ENCODE results near the gene TP53TG3F.
"Not testable (repeated sequence)": the region's sequence is repeated elsewhere in the genome, so short reads cannot be mapped to it uniquely, and the experiment has no call there.

Gene TP53TG3F, protein sequence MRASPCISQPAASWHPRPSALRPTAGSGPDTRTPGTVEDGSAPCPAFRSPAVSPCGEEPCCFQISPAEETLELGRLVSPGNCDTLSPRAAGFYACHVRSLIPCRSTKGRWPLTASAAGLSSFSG

DNA sequence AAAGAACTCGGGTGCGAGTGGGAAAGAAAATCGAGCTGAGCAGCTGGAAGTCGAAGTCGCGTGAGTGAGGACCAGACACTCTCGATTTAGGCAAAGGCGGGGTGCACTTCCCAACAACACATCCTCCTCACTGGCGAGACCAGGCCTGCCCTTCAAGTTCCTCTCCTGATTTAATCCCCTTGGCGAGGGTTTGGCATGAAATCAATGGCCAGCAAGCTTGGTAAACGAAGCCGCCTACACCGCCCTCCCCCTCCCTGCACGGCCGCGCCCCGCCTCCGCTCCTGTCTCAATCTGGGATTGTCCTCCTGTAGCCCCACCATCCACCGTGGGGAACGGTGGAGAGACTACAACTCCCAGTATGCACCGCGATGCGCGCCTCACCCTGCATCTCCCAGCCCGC is at the start of gene TP53TG3F:
TSS of gene TP53TG3F (plus strand) at position 301 of the 400 bp plus-strand sequence. CDS start at position 369, 68 bp downstream.
- not testable (repeated sequence) for DNase-seq (ENCODE audit: low read depth in 2 of 2); H3K4me3 ChIP-seq (replicated peaks in 1 of 2; ENCODE audit: low read depth in 2 of 2, low read length in 2 of 2)

DNA sequence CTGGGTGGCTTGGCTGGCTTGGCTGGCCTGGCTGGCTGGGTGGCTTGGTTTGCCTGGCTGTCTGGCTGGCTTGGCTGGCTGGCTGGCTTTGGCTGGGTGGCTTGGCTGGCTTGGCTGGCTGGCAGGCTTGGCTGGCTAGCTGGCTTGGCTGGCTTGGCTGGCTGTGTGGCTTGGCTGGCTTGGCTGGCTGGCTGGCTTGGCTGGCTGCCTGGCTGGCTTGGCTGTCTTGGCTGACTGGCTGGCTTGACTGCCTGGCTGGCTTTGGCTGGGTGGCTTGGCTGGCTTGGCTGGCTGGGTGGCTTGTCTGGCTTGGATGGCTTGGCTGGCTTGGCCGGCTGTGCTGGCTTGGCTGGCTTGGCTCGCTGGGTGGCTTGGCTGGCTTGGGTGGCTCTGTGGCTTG is 32.2 kb downstream of the TP53TG3F start:
- H3K4me3 ChIP-seq (replicated peaks in 1 of 2; ENCODE audit: low read depth in 2 of 2, low read length in 2 of 2); DNase-seq (ENCODE audit: low read depth in 2 of 2): not testable (repeated sequence)

DNA sequence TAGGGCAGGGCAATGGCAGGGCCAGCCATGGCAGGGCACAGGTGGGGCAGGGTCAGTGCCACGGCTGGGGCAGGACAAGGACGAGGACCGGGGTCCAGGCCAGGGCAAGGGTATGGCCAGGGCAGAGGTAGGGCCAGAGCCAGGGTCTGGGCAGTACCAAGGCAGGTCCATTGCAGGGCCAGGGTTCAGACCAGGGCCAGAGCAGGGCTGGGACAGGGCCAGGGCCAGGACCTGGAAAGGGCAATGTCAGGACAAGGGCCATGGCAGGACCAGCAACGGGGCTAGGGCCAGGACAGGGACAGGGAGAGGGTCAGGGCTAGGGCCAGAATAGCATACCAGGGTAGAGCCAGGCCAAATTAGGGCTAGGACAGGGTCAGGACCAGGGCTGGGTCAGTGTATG is 47.8 kb downstream of the TP53TG3F start:
- DNase-seq (ENCODE audit: low read depth in 2 of 2); H3K4me3 ChIP-seq (replicated peaks in 1 of 2; ENCODE audit: low read depth in 2 of 2, low read length in 2 of 2): not testable (repeated sequence)

DNA sequence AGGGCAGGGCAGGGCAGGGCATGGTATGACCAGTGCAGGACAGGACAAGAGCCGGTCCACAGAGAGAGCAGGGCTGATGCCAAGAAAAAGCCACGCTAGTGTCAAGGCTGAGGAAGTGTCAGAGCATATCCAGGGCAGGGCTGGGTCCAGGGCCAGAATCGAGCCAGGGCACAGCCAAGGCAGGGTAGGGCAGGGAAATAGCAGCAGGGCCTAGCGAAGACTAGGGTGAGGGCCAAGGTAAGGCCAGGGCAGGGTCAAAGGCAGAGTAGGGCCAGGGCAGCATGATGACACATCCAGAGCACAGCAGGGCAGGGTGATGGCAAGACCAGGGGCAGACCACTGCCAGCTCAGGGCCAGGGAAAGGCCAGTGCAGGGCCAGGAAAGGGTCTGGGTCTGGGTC is 49.7 kb downstream of the TP53TG3F start:
- H3K4me3 ChIP-seq (replicated peaks in 1 of 2; ENCODE audit: low read depth in 2 of 2, low read length in 2 of 2); DNase-seq (ENCODE audit: low read depth in 2 of 2): not testable (repeated sequence)

- H3K4me3 ChIP-seq (replicated peaks in 1 of 2; ENCODE audit: low read depth in 2 of 2, low read length in 2 of 2); DNase-seq (ENCODE audit: low read depth in 2 of 2): not testable (repeated sequence)
Measured at GRCh38 chr16:33509906-33510305, 50.5 kb downstream of the TP53TG3F start.
